HG02763 (cell line): Measurements from ENCODE around the gene HIRIP3.
"Not testable (repeated sequence)": the region's sequence is repeated elsewhere in the genome, so short reads cannot be mapped to it uniquely, and the experiment has no call there.

ENCODE experiments used
- ATAC-seq: cut with Tn5 transposase; IDR thresholded peaks from one replicate; pipeline ENCODE4 v1.9.1; 2021; ENCODE audit warnings: mild to moderate bottlenecking, moderate library complexity; ENCODE audit not compliant: unreplicated experiment

Gene HIRIP3

GRCh38 chr16:29961479-29962343 is 33.7 kb downstream of the HIRIP3 start, which contains the start of gene TMEM219:
Gene TMEM219, plus strand, starts transcription at chr16:29962079. Its CDS starts 1,065 bp downstream, at chr16:29963144.
- peak; percentile 89 for ATAC-seq

GRCh38 chr16:29961127-29961478 is 34.3 kb downstream of the HIRIP3 start:
- no peak for ATAC-seq

- not testable (repeated sequence) for ATAC-seq
These were observed 35.6 kb downstream of the HIRIP3 start for GRCh38 chr16:29959821-29960220.

- no peak for ATAC-seq
These were observed 36.1 kb downstream of the HIRIP3 start for GRCh38 chr16:29959293-29959692.

GRCh38 chr16:29958756-29959155 is 36.7 kb downstream of the HIRIP3 start:
- ATAC-seq, result no peak

GRCh38 chr16:29951625-29952365 is 43.6 kb downstream of the HIRIP3 start:
- no peak for ATAC-seq

GRCh38 chr16:29950806-29951461 is 44.5 kb downstream of the HIRIP3 start:
- no peak for ATAC-seq

- ATAC-seq, result no peak
These were observed 47.5 kb downstream of the HIRIP3 start for GRCh38 chr16:29947897-29948296.

GRCh38 chr16:29943846-29944799 is 51.3 kb downstream of the HIRIP3 start:
- ATAC-seq, result no peak
